H1 (cell line): ENCODE results near the gene SEMA4C. TPM values are rescaled to one million over a fixed set of nuclear protein-coding genes. Genes with fewer than 3 reads are reported as not detected.

Experiments used
- CTCF ChIA-PET: fragments of 300-600 bp; sonication (Branson Sonifier 250); formaldehyde crosslinking; loops from one replicate; lab custom pipeline; 2021; ENCODE audit not compliant: partially characterized antibody; lab: Charles Lee
- POLR2A ChIA-PET: fragments of 300-600 bp; sonication (Branson Sonifier 250); formaldehyde crosslinking; loops from one replicate; lab custom pipeline; 2021; ENCODE audit warnings: inconsistent platforms; ENCODE audit not compliant: partially characterized antibody; lab: Charles Lee
- DNase-seq, 2 experiments: peaks; one replicate each; pipeline versions ENCODE4 v3.0.0 to v3.0.0-alpha.2; 2010 to 2022; ENCODE audit warnings: low spot score in 2 of 2, low read depth in 1 of 2, mixed read lengths in 1 of 2
- FAIRE-seq: peaks from 2 replicates; lab custom pipeline; 2011; peaks lifted over from hg19 to GRCh38; lab: Jason Lieb, UNC
- H2AFZ ChIP-seq: 2 replicates; pipeline ENCODE4 v1.8.1; 2012; ENCODE audit warnings: low read length, inconsistent platforms
- H2AK5ac ChIP-seq: 2 replicates; pipeline ENCODE4 v1.6.1; 2013; ENCODE audit warnings: low read depth, low read length
- H2BK120ac ChIP-seq: replicated peaks from 2 replicates; pipeline ENCODE3; 2013; ENCODE audit warnings: low read depth, low read length, inconsistent platforms
- H2BK12ac ChIP-seq: 2 replicates; pipeline ENCODE4 v1.6.1; 2013; ENCODE audit warnings: low read depth, low read length
- H2BK15ac ChIP-seq: 2 replicates; pipeline ENCODE4 v1.6.1; 2013; ENCODE audit warnings: low read length
- H2BK20ac ChIP-seq: 2 replicates; pipeline ENCODE4 v1.6.1; 2013; ENCODE audit warnings: low read length
- H2BK5ac ChIP-seq: 2 replicates; pipeline ENCODE4 v1.6.1; 2013; ENCODE audit warnings: low read depth, low read length
- H3K14ac ChIP-seq: 2 replicates; pipeline ENCODE4 v1.6.1; 2013; ENCODE audit warnings: inconsistent platforms; ENCODE audit not compliant: insufficient read length
- H3K18ac ChIP-seq: 2 replicates; pipeline ENCODE4 v1.6.1; 2013; ENCODE audit warnings: low read length; ENCODE audit errors: extremely low read depth
- H3K23ac ChIP-seq: 2 replicates; pipeline ENCODE4 v1.6.1; 2013; ENCODE audit warnings: inconsistent platforms; ENCODE audit not compliant: insufficient read length
- H3K23me2 ChIP-seq: 2 replicates; pipeline ENCODE4 v1.6.1; 2013; ENCODE audit warnings: low read depth, low read length
- H3K27ac ChIP-seq: 2 replicates; pipeline ENCODE4 v1.6.1; 2011; ENCODE audit warnings: low read depth, low read length, inconsistent platforms
- H3K27me3 ChIP-seq, 4 experiments: replicated peaks in 1 of 4; 1 replicate in 1 of 4; 2 replicates in 3 of 4; pipeline versions ENCODE4 v1.6.1 to v1.8.1; 2011 to 2013; ENCODE audit warnings: low read length in 3 of 4, mild to moderate bottlenecking in 3 of 4, inconsistent platforms in 2 of 4, mixed read lengths in 2 of 4, moderate library complexity in 1 of 4; ENCODE audit not compliant: control insufficient read depth in 3 of 4, insufficient read depth in 3 of 4; ENCODE audit errors: extremely low read depth in 1 of 4
- H3K36me3 ChIP-seq, 4 experiments: 2 replicates each; pipeline versions ENCODE4 v1.6.1 to v1.8.1; 2011 to 2013; ENCODE audit warnings: mild to moderate bottlenecking in 4 of 4, low read length in 3 of 4, moderate library complexity in 2 of 4, control low read depth in 1 of 4, inconsistent platforms in 1 of 4; ENCODE audit not compliant: insufficient read depth in 4 of 4, control insufficient read depth in 2 of 4
- H3K4ac ChIP-seq: replicated peaks from 2 replicates; pipeline ENCODE3; 2013; ENCODE audit warnings: low read length, low read depth, mixed read lengths, inconsistent platforms; ENCODE audit not compliant: insufficient read length
- H3K4me1 ChIP-seq, 4 experiments: replicated peaks in 1 of 4; 1 replicate in 1 of 4; 2 replicates in 3 of 4; pipeline versions ENCODE4 v1.6.1 to v1.8.1; 2011 to 2013; ENCODE audit warnings: low read length in 3 of 4, inconsistent platforms in 2 of 4, mixed read lengths in 1 of 4; ENCODE audit not compliant: insufficient read depth in 4 of 4, control insufficient read depth in 3 of 4
- H3K4me2 ChIP-seq, 2 experiments: 2 replicates each; pipeline versions ENCODE4 v1.6.1 to v1.8.1; 2011 to 2013; ENCODE audit warnings: low read depth in 2 of 2, low read length in 2 of 2, control low read depth in 1 of 2, inconsistent platforms in 1 of 2, mild to moderate bottlenecking in 1 of 2; ENCODE audit not compliant: insufficient read depth in 1 of 2
- H3K4me3 ChIP-seq, 4 experiments: fragments of 200-600, 300-600 bp in 1 of 4; sonication (generic), shearing (Covaris generic), sonication (Bioruptor Twin) in 1 of 4; 2 replicates each; pipeline versions ENCODE4 v1.5.1 to v1.8.1; 2011 to 2016; ENCODE audit warnings: low read length in 4 of 4, low read depth in 3 of 4, control low read depth in 2 of 4, inconsistent platforms in 2 of 4, mild to moderate bottlenecking in 2 of 4, mixed read lengths in 1 of 4, moderate library complexity in 1 of 4; ENCODE audit not compliant: insufficient read depth in 2 of 4; ENCODE audit errors: extremely low read depth in 1 of 4
- H3K56ac ChIP-seq: replicated peaks from 2 replicates; pipeline ENCODE3; 2013; ENCODE audit warnings: low read depth, mild to moderate bottlenecking, mixed read lengths, low read length, inconsistent platforms; ENCODE audit not compliant: insufficient read length
- H3K79me1 ChIP-seq: 2 replicates; pipeline ENCODE4 v1.6.1; 2013; ENCODE audit warnings: low read depth, low read length, control low read depth
- H3K79me2 ChIP-seq, 2 experiments: 2 replicates each; pipeline versions ENCODE4 v1.6.1 to v1.8.1; 2012 to 2013; ENCODE audit warnings: low read length in 2 of 2, mild to moderate bottlenecking in 2 of 2, inconsistent platforms in 1 of 2; ENCODE audit not compliant: insufficient read depth in 2 of 2, control insufficient read depth in 1 of 2
- H3K9ac ChIP-seq, 4 experiments: replicated peaks in 1 of 4; 1 replicate in 1 of 4; 2 replicates in 3 of 4; pipeline versions ENCODE4 v1.6.1 to v1.8.1; 2011 to 2013; ENCODE audit warnings: low read depth in 3 of 4, low read length in 3 of 4, control low read depth in 2 of 4, mild to moderate bottlenecking in 2 of 4, moderate library complexity in 2 of 4, inconsistent platforms in 1 of 4; ENCODE audit errors: extremely low read depth in 1 of 4
- H3K9me3 ChIP-seq, 2 experiments: 2 replicates each; pipeline versions ENCODE4 v1.6.1 to v1.8.1; 2012 to 2013; ENCODE audit warnings: mild to moderate bottlenecking in 2 of 2, moderate library complexity in 2 of 2, control low read depth in 1 of 2, inconsistent platforms in 1 of 2, low read depth in 1 of 2, low read length in 1 of 2, mixed read lengths in 1 of 2; ENCODE audit not compliant: insufficient read depth in 2 of 2
- H4K20me1 ChIP-seq, 2 experiments: replicated peaks in 1 of 2; 2 replicates each; pipeline versions ENCODE3 to v1.8.1; 2011 to 2013; ENCODE audit warnings: inconsistent platforms in 2 of 2, low read length in 2 of 2, mild to moderate bottlenecking in 1 of 2; ENCODE audit not compliant: insufficient read depth in 2 of 2, control insufficient read depth in 1 of 2
- H4K5ac ChIP-seq: 2 replicates; pipeline ENCODE4 v1.6.1; 2013; ENCODE audit warnings: low read length, low read depth, mixed read lengths, inconsistent platforms; ENCODE audit not compliant: insufficient read length
- H4K8ac ChIP-seq: 2 replicates; pipeline ENCODE4 v1.8.0; 2013; ENCODE audit warnings: mild to moderate bottlenecking, moderate library complexity, low read length, inconsistent platforms; ENCODE audit not compliant: insufficient read depth; ENCODE audit errors: extremely low read depth
- H4K91ac ChIP-seq: replicated peaks from 2 replicates; pipeline ENCODE3; 2013; ENCODE audit warnings: low read length, mixed read lengths, inconsistent platforms; ENCODE audit not compliant: insufficient read length
- BACH1 ChIP-seq: IDR thresholded peaks from 2 replicates; pipeline ENCODE4 v1.6.1; 2012; ENCODE audit warnings: low read length, improper control_type of control experiment
- E2F6 ChIP-seq: IDR thresholded peaks from 2 replicates; pipeline ENCODE4 v1.6.1; 2012; ENCODE audit warnings: inconsistent platforms
- KDM4A ChIP-seq: IDR thresholded peaks from one replicate; pipeline ENCODE4 v1.7.1; 2012; ENCODE audit warnings: low read depth, mild to moderate bottlenecking, moderate library complexity, low read length, inconsistent platforms; ENCODE audit not compliant: severe bottlenecking
- MAFK ChIP-seq: IDR thresholded peaks from 2 replicates; pipeline ENCODE4 v1.6.1; 2012; ENCODE audit warnings: low read depth, mild to moderate bottlenecking, improper control_type of control experiment, low read length
- PHF8 ChIP-seq: fragments of 200-600 bp; sonication (generic); conservative IDR thresholded peaks from 2 replicates; pipeline ENCODE4 v1.7.1; 2012; ENCODE audit warnings: low read depth, mild to moderate bottlenecking, inconsistent platforms, low read length, moderate library complexity
- POLR2AphosphoS5 ChIP-seq: IDR thresholded peaks from 2 replicates; pipeline ENCODE4 v1.6.1; 2011; ENCODE audit warnings: low read depth, low read length
- RBBP5 ChIP-seq: IDR thresholded peaks from 2 replicates; pipeline ENCODE4 v1.7.1; 2012; ENCODE audit warnings: low read depth, mild to moderate bottlenecking, inconsistent platforms, low read length, moderate library complexity, borderline replicate concordance
- WGBS, 2 experiments: shearing (Covaris generic) in 1 of 2; methylation state at CpG; one replicate each; pipeline versions ENCODE4 v1.1.6 to v1.1.7; 2013 to 2015; ENCODE audit warnings: low lambda C conversion rate in 2 of 2, mixed read lengths in 2 of 2, inconsistent platforms in 1 of 2, low coverage in 1 of 2, missing lambda C conversion rate in 1 of 2; ENCODE audit not compliant: insufficient replicate concordance in 2 of 2, insufficient coverage in 1 of 2, insufficient read length in 1 of 2; ENCODE audit errors: extremely low coverage in 1 of 2, missing lambda C conversion rate in 1 of 2; 5-methylcytosine and 5-hydroxymethylcytosine counted together
- long read RNA-seq, 2 experiments: library from RNA in 1 of 2; library from capped mRNA in 1 of 2; stranded (forward); transcript quantifications; one replicate each; pipeline ENCODE4 v2.0.0, GENCODE V29; 2021; ENCODE audit warnings: inconsistent platforms in 1 of 2
- polyA minus RNA-seq, 3 experiments: library from RNA; depleted of rRNA, polyadenylated mRNA; stranded (reverse); fragments of >200 nt; gene quantifications; 1 replicate in 2 of 3; 2 replicates in 1 of 3; pipeline ENCODE4 v1.2.3, GENCODE V29; 2011
- polyA plus RNA-seq, 7 experiments: library from polyadenylated mRNA; depleted of rRNA in 3 of 7; stranded (reverse) in 5 of 7; unstranded in 2 of 7; fragments of >200 nt in 5 of 7; fragments of 200-250 nt in 2 of 7; gene quantifications; 1 replicate in 5 of 7; 2 replicates in 1 of 7; 4 replicates in 1 of 7; pipeline versions ENCODE4 v1.2.1 to v1.2.3, GENCODE V29; 2011 to 2013; ENCODE audit warnings: missing spikeins in 2 of 7, mixed read lengths in 2 of 7
- total RNA-seq: library from RNA; stranded (reverse); fragmentation: NEBNext Ultra II Directional; extraction: Animal tissue kit (Norgen Biotek cat#: 25700); gene quantifications from 2 replicates; pipeline ENCODE4 v1.2.1, GENCODE V29; 2021

The SEMA4C gene
- total RNA-seq (67.3 and 74.3 TPM in 2 replicates), polyA plus RNA-seq (2011; rRNA removed) (47.5 and 71.4 TPM in 2 replicates), polyA minus RNA-seq (2011; rRNA and poly(A)+ RNA removed) (86.3 and 87.9 TPM in 2 replicates)
- polyA plus RNA-seq (2011; cell fraction: cytosol; rRNA removed) = 58.9 TPM
- polyA plus RNA-seq (2011; cell fraction: nucleus; rRNA removed) = 141 TPM
- 45.7 to 74.3 TPM (median 68.2 TPM) in 4 replicates for polyA plus RNA-seq (2012, experiment 1 of 2)
- 49.5 TPM for polyA plus RNA-seq (2012, experiment 2 of 2)
- 61.0 TPM for polyA plus RNA-seq (2013, experiment 1 of 2)
- polyA plus RNA-seq (2013, experiment 2 of 2) = 59.0 TPM
- 47.3 TPM for polyA minus RNA-seq (2011; cell fraction: cytosol; rRNA and poly(A)+ RNA removed)
- polyA minus RNA-seq (2011; cell fraction: nucleus; rRNA and poly(A)+ RNA removed) = 43.7 TPM
- long read RNA-seq, experiment 1, partial matches to known transcripts = 13 of 49 reads
- long read RNA-seq, experiment 1, other reads (novel, unspliced or antisense) = 32 of 49 reads
- long read RNA-seq, experiment 2, partial matches to known transcripts = 0 of 18 reads
- long read RNA-seq, experiment 2, other reads (novel, unspliced or antisense) = 18 of 18 reads

- POLR2A ChIA-PET = interaction anchor here (0.7 to 4.7 kb wide), 13 partner anchors 10 to 115 kb away, joined by 3 to 49 read pairs (median 4); partner anchors contain the start of gene ANKRD39
- H2AK5ac ChIP-seq = no peak within 1 kb of the TSS
- peak within 1 kb of the TSS; percentile 66; the same call in 1 of the 2 replicates for H2BK15ac ChIP-seq
- DNase-seq (peak in 1 of 2 experiments; percentile 74), FAIRE-seq (no peak)
- H3K4me3 ChIP-seq = peak within 1 kb of the TSS; percentile 76 to 86 (median 80)
- H3K23ac ChIP-seq = no peak within 1 kb of the TSS
- peak within 1 kb of the TSS; percentile 85 for H2BK5ac ChIP-seq
- peak within 1 kb of the TSS; percentile 91 to 94 for H3K4me2 ChIP-seq
- 3% methylated on average over 5 of the region's 93 CpGs; no CpG with 5 or more reads in 1 of the 2 experiments for WGBS, 2 experiments
- H2AFZ ChIP-seq = no peak within 1 kb of the TSS
- H3K23me2 ChIP-seq = peaks cover 14% of the 10 kb centered on the region
- peak within 1 kb of the TSS; percentile 80 for H4K91ac ChIP-seq
- H2BK20ac ChIP-seq = peak within 1 kb of the TSS; percentile 80
- peak within 1 kb of the TSS; percentile 85; the same call in 1 of the 2 replicates for H2BK12ac ChIP-seq
- H4K8ac ChIP-seq = peak within 1 kb of the TSS; percentile 97
- peaks cover 11 to 36% (median 23%) of the 10 kb centered on the region in 4 experiments for H3K4me1 ChIP-seq
- peak within 1 kb of the TSS; percentile 17 for H3K4ac ChIP-seq
- peaks cover 14% of the 10 kb centered on the region for H3K79me1 ChIP-seq
- peaks cover 16 to 26% (median 18%) of the 10 kb centered on the region in 4 experiments for H3K36me3 ChIP-seq
- peaks cover 4 to 15% of the 10 kb centered on the region in 2 experiments for H4K20me1 ChIP-seq
- H3K18ac ChIP-seq = peak within 1 kb of the TSS; percentile 90
- H3K9me3 ChIP-seq = no peaks in the 10 kb centered on the region
- CTCF ChIA-PET = interaction anchor here (0.9 to 8.1 kb wide), 10 partner anchors 10 to 114 kb away, joined by 3 to 48 read pairs (median 5); partner anchors contain the start of gene ANKRD39
- H3K9ac ChIP-seq = peak within 1 kb of the TSS; percentile 58 to 89 (median 84)
- H3K14ac ChIP-seq = no peak within 1 kb of the TSS
- peaks cover 4 to 36% of the 10 kb centered on the region in 2 experiments for H3K79me2 ChIP-seq
- H4K5ac ChIP-seq = peak within 1 kb of the TSS; percentile 80
- H3K27me3 ChIP-seq = peaks cover 0 to 3% (median 0%) of the 10 kb centered on the region in 4 experiments; a peak in 2 of 7 replicates
- H3K56ac ChIP-seq = peak within 1 kb of the TSS; percentile 60
- H3K27ac ChIP-seq = peak within 1 kb of the TSS; percentile 91; the same call in 1 of the 2 replicates
- peak within 1 kb of the TSS; percentile 25 for H2BK120ac ChIP-seq
- TF ChIP-seq PHF8 (peak; percentile 53; the same call in 1 of the 2 replicates), RBBP5 (0 out of 2 replicates have a peak, but pooled peaks have one; percentile 45), MAFK (no peak), E2F6 (peak; percentile 31; the same call in 1 of the 2 replicates), BACH1 (no peak), KDM4A (peak; percentile 26), POLR2AphosphoS5 (no peak)
These were observed at the start of gene SEMA4C for GRCh38 chr2:96869822-96870625. SEMA4C (minus strand) TSS chr2:96870080; CDS start chr2:96867886, 2,194 bp downstream.
